HG03025 (cell line): Measurements from ENCODE around the gene TMEM178B.

Source experiments
- ATAC-seq: cut with Tn5 transposase; IDR thresholded peaks from one replicate; pipeline ENCODE4 v1.9.1; 2021; ENCODE audit warnings: mild to moderate bottlenecking, moderate library complexity; ENCODE audit not compliant: unreplicated experiment, low FRiP score

The TMEM178B gene

DNA sequence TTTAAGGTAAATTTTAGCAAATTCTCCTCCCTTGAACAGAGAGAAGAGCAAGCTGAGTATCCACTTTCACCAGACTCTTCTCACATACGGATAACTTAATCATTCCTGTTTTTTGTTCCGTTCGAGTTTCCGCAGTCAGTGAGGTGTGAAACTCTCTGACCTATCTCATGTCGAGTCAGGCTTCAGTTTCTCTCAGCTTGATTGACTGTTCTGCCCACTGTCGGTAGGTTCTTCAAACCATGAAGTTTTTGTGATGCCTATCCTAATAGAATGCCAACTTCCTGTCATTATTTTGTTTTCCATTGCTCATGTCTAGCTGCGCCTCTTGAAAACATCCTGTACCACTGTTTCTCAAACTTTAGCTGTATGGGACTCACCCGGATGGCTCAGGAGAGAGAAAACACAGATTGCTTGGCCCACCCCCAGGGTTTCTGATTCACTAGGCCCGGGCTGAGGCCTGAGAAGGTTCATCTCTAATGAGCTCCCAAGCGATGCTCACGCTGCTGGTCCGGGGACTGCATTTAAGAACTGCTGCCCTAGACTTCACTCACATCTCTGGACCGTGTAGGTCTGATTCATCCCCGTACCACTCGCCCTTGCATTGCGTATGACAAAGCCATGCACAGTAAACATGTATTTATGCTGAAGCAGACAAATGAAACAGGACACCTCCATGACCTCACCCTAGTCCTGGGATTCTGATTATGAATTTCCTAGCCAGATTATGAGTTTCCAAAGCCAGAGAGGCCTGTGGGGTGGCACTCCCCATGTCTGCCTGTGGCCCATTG, 269.0 kb downstream of the TMEM178B start:
- ATAC-seq = no peak

DNA sequence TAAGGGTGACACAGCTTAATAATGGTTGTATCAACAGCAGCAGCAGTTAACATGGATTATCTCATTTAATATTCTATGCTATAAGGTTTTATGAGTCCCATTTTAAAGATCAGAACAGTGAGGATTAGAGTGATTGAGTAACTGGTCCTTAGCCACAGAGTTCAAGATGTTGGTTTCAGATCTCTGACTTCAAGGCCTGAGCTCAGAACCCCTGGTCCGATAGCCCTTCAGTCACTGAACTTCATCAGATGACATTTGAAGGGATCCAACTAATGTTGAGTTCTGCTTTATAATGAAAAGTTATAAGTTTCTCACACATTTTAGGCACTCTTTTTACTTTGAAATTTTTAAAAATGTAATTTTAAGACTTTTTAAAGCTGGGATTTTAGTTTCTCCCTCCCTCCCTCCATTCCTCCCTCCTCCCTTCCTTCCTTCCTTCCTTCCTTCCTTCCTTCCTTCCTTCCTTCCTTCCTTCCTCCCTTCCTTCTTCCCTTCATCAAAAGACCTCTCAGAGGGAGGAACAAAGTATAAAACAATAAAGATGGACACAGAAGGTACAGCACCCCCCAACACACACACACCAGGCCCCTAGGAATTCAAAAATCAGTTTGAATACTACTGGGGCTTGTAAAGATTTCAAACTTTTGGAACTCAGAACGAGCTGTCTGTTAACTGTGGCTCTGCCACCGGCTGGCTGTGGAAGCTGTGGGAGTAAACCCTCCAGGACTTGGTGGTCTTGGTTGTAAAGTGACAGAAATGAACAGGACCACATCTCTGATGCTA, 270.5 kb downstream of the TMEM178B start:
- no peak for ATAC-seq

DNA sequence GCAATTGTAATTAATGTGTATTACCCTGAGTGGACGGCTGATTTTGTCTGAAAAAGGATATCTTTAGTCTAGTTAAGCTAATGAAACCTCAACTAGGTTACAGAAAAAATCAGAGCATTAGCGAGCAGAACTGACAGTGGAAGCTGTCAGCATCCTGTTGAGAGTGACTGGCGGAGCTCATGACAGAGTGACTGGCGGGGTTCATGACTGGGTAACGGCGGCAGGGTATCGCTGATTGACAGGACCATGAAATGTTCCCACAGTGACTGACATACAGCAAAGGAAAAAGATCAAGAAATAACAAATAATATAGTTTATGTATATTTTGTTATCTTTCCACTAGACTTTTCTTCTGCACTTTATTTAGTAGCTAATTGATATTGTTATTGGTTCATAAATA, 274.9 kb downstream of the TMEM178B start:
- no peak for ATAC-seq

DNA sequence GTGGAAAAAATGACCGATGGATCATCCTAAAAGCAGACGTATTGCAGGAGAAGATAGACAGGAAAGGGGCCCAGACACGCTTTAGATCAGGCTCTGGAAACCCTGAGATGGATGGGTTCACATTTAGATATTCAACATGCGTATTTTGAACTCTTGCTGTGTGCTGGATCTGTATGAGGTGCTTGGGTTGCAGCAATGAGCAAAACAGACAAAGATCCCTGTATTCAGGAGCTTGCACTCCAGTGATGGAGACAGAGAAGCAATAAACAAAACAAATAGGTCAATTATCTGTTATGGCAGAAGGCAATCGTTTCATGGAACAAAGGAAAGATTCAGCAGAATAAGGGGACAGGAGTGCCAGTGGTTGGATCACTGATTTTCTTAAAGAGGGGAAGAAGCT, 275.5 kb downstream of the TMEM178B start:
- no peak for ATAC-seq

DNA sequence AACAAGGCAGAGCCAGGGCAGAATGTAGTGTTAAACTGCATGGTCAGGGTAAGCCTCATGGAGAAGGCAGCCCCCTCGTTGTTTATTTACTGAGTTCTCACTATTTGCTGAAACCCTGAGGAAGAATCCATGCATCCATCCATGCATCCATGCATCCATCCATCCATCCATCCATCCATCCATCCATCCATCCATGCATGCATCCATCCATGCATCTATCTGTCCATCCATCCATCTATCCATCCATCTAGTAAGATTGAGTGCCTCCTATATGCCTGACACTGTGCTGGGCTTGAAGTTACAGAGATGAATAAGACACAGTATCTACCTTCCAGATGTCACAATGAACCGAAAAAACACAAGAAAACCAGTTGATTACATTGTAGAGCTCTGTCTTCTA, 275.9 kb downstream of the TMEM178B start:
- no peak for ATAC-seq

DNA sequence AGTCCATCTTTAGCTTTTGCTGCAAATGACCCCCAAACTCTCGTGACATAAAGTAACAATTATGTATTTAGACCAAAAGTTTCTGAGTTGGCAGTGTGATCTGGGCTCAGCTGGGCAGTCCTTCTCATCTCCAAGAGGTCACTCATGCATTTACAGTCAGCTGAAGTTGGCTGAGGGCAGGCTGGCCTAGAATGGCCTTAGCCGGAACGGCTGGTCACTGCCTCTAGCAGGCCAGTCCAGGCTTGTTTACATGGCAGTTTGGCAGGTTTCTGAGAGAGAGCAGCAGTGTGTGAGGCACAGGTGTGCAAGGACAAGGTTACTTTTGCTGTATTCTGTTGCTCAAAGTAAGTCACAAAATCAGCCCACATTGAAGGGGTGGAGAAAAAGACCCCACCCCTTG, 277.3 kb downstream of the TMEM178B start:
- no peak for ATAC-seq

DNA sequence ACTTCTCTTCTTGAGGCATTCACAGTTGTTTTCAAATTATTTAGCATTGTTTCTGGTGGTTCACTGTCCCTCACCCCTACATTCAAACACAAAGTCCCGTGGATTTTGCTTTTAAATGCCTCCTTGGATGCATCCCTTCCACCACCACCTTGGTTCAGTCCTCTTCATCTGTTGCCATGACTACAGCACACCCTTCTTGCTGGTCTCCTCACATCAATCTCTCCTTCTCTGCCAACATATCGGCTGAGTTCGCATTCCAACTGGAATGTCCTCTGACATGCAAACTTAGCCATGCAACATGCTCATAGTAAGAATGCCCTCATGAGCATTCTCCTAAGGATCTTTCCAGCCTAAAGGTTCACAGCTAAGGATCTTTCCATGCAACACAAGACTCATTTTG, 279.1 kb downstream of the TMEM178B start:
- no peak for ATAC-seq

DNA sequence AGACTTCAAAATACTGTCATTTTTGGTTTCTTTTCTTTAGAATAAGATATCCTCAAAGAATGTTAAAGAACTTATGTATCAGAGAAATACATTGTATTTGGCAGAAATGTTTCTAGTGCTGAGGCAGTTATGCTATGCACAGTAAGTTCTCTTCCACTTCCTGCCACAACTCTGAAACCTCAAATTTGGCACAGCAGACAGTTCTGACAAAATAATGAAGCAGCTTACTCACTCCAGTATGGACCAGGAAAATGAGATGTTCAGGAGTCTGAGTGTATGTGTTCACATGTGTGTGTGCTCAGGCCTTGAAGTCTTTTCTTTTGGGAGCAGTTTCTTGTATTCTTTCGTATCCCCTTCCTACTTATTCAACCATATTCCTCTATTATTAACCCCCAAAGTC, 280.4 kb downstream of the TMEM178B start:
- ATAC-seq = no peak

DNA sequence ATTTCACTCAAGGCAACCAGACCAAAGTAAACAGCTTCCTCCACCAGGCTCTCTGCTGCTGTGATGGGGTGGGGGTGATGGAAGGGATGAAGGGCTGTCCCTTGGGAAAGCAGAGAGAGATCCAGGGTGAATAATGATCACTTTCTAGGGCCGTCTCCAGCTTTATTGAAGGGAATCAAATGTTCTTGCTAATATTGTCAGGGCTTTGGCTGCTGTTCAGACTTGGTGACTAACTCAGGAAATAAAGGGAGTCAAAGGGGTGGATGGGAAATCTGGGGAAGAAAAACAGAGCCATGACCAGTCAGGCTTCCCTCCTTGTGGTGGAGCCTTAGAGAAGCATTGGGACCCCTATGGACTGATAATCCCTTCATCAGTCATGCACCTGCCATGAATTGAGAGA, 281.2 kb downstream of the TMEM178B start:
- no peak for ATAC-seq

DNA sequence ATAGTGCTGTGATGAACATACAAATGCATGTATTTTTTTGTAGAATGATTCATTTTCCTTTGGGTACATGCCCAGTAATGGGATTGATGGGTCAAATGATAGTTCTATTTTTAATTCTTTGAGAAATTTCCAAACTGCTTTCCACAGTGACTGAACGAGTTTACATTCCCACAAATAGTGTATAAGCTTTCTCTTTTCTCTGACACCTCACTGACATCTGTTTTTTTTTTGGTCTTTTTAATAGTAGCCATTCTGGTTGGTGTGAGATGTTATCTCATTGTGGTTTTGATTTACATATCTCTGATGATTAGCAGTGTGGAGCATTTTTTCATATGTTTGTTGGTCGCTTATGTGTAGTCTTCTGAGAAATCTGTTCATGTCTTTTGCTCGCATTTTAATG, 282.3 kb downstream of the TMEM178B start:
- no peak for ATAC-seq

DNA sequence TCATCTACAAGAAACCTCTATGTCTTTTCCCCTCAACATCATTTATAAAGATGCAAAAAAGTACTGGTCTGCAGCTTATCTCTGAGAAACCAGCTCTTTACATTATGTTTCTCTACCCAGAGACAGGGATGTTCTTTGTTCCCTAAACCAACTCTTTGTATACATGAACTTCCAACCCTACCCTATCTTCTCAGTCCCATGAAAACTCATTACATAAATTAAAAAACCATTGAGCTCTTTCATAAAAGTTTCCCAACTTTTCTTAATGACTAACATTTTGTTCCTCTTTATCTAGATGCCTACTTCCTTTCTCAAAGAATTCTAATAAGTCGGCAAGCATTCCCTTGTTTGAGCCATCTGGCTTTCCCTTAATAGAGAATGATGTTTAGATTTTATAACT, 284.5 kb downstream of the TMEM178B start:
- ATAC-seq = no peak

DNA sequence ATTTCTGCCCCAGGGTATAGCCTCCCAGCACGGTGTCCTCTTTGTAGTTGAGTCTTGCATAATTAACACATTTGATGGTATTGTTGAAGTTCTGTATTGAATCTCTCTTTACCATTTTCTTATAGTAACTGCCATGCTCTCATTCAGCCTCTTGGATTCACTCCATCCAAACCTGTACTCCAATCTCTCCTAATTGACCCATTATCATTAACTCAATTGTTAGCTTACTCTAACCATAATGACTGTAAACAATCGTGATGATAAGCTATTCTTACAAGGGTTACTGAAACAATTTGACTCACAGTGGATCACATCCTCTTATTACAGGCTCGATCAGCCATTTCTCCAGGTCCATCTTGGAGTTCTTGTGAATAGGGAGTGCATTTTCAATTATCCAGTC, 285.4 kb downstream of the TMEM178B start:
- no peak for ATAC-seq

DNA sequence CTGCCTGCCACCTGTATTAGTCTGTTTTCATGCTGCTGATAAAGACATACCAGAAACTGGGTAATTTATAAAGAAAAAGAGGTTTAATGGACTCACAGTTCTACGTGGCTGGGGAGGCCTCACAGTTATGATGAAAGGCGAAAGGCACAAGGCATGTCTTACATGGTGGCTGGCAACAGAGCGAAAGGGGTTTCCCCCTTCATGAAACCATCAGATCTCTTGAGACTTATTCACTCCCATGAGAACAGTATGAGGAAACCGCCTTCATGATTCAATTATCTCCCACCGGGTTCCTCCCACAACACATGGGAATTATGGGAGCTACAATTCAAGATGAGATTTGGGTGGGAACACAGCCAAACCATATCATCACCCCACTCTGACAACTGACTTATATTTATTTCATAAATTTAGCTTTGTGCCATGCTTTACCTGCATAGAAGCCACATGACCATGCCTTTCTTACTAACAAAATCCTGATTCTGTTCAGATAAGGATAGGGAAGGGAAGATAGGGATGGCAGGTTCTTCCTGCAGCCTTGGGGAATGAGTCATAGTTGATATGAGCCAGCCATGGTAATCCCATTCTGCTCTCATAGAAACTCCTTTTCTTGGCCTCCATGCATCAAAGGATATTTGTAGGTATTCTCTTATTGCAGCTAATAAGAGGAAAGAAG, 286.0 kb downstream of the TMEM178B start:
- ATAC-seq = no peak

DNA sequence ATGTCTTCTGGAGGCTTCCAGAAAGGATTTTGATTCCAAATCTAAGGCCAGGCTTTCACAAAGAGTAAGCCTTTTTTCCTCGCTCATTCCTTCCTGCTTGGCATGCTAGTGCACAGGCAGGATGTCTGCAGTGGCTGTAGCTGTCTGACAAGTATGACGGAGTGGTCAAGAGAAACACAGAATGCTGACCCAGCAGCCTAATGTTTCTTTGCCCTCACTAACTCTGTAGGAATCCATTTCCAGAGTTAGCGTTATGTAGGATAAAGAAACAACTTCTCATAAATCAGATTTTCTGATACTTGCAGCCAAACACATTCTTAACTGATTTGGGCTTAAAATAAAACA, 286.5 kb downstream of the TMEM178B start:
- ATAC-seq = no peak

DNA sequence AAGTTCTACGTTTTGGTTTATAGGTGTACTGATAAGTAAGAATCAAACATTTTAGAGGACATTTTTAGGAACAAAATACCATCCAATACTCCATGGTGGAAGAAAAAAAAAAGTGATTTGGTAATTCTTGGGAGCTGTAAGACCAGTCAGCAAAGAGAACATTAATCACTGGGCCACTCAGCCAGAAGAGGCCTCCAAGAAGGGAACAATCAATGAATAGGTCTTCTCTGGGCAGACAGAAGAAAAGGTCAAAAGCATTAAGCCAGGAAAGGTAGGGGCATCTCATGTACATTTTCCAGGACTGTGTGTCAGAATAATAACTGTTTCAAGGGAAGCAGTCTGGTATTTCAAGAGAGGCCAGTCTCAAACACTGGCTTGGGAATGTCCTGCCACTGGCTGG, 286.9 kb downstream of the TMEM178B start:
- no peak for ATAC-seq

DNA sequence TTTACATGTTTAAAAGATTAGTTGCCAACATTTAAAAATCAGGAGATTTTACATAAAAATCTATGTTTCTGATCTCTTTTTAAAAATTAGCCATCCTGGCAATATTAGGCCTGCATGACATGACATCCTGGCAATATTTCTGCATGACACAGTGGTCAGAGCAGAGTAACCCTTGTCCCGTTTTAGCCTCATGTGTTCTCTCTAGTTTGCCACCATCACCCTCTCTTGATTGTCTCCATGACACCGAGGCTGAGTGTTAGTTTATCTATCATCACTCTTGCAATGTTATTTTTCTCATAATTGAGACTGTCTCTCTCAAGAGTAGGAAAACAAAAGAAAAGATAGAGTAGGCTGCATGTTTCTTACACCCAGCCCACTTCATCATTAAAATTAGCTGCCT, 287.6 kb downstream of the TMEM178B start:
- ATAC-seq = no peak

DNA sequence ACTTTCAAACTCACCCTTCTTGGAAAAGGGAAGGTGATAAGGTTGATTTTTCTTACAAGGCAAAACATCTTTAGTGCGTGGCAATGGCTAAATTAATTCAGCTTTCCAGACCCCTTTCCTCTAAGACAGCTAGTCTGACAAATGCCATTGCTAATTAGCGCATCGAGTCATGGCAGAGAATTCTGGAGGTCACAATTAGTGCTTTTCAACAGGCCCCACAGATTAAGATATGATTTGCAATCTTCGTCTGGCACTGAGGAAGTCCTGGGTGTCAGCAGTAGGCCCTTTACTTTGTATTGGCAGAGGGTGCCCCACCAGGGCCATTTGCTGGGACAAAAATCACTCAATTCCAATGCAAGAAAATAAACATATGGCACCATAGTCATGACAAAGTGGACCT, 288.1 kb downstream of the TMEM178B start:
- no peak for ATAC-seq

DNA sequence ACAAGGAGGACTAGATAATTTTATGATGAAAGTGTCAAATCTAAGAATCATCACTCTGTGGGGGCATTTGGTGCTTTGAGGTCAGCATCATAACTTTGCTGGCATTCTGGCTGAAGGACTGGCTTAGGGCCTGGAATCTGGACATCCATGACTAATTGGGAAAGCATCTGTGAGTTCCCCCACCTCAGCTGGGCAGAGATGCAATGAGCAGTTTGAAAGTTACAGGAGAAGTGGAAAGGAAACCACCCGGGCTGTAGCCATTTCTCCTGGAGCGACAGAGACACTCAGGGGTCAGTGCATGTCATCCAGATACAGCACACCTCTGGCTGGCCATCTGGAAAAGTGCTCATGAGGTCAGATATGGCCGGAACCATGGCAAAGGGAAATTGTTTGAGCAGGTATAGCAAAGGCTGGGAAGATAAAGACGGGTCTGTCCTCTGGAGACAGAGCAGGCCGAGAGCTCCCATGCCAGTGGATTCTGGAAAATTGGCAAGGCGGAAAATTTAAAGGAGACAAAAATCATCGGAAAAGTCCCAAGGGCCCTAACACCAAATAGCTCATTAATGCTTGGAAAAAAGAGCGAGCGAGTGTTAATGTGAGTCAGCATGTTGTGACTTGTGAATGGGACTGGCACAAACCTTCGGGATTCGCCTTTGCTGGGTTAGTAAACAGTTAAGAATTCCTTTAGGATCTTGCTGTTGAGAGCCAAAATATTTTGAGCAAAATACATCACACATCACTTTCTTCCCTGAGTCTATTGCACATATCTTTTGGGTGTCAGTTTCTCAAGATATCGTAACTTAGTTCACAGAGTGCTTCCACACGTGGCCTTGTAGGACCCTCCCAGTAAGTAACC, 288.9 kb downstream of the TMEM178B start:
- no peak for ATAC-seq

DNA sequence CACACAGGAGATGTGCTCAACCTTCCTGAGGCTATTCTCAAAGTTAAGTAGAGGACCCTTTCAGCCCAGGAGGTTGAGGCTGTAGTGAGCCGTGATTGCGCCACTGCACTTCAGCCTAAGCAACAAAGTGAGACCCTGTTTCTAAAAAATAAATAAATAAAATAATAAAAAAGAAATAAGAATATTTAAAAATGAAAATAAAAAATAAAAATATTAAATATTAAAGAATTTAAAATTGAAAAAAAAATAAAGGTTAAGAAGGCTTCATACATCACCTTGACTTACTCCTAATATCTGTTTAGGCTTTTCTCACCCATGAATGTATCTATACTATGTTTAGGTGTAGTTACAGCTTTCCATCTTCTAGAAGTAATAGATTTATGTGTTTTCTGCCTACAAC, 289.9 kb downstream of the TMEM178B start:
- no peak for ATAC-seq

DNA sequence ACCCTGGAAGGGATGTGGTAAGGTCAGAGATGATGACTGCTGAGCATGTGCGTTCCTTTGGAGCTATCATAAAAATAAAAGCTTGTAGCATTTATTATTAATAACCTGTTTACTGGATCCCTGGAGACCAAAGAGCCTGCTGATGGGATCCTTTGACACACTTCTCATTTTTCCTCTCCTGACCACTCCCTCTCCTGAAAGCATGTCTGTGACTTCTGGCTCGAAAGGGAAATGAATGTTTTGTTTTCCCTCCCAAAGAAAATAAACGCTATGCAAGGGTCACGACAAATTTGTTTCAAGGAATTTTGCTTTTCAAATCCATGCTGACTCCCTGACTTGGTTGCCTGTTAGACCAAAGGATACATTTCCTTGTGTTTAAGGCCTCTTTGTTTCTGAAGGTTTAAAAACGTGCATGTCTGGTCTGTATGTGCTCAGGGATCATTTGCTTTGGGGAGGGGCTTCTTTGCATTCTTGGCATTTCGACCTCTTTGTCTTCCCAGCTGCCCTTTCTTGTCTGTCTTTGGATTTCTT, 292.3 kb downstream of the TMEM178B start:
- ATAC-seq = no peak
